GM21737 (cell line): ENCODE results near the gene ANKRD60.

ENCODE experiments used
- ATAC-seq: cut with Tn5 transposase; IDR thresholded peaks from one replicate; pipeline ENCODE4 v1.9.1; 2021; ENCODE audit warnings: mild to moderate bottlenecking, moderate library complexity; ENCODE audit not compliant: unreplicated experiment

Gene ANKRD60

GRCh38 chr20:58245181-58245891 lies 16.9 kb upstream of the ANKRD60 start:
- no peak for ATAC-seq

GRCh38 chr20:58244517-58245030 lies 16.1 kb upstream of the ANKRD60 start:
- no peak for ATAC-seq

GRCh38 chr20:58243653-58244410 lies 15.4 kb upstream of the ANKRD60 start:
- ATAC-seq: no peak

- no peak for ATAC-seq
Measured at GRCh38 chr20:58242824-58243223, 14.4 kb upstream of the ANKRD60 start.

GRCh38 chr20:58241766-58242465 lies 13.5 kb upstream of the ANKRD60 start:
- no peak for ATAC-seq

GRCh38 chr20:58240471-58240870 lies 12.0 kb upstream of the ANKRD60 start:
- no peak for ATAC-seq

- no peak for ATAC-seq
Measured at GRCh38 chr20:58239216-58239615, 10.8 kb upstream of the ANKRD60 start.

- ATAC-seq: no peak
Measured at GRCh38 chr20:58238490-58238889, 10.0 kb upstream of the ANKRD60 start.

GRCh38 chr20:58237318-58238132 lies 9.1 kb upstream of the ANKRD60 start:
- ATAC-seq: no peak

- peak; percentile 79 for ATAC-seq
Measured at GRCh38 chr20:58236612-58237317, 8.3 kb upstream of the ANKRD60 start.

- no peak for ATAC-seq
Measured at GRCh38 chr20:58235010-58235409, 6.6 kb upstream of the ANKRD60 start.

GRCh38 chr20:58233881-58234528 lies 5.6 kb upstream of the ANKRD60 start:
- no peak for ATAC-seq

GRCh38 chr20:58233393-58233792 lies 4.9 kb upstream of the ANKRD60 start:
- no peak for ATAC-seq

- ATAC-seq: no peak
Measured at GRCh38 chr20:58231683-58232082, 3.2 kb upstream of the ANKRD60 start.

GRCh38 chr20:58229198-58229798 lies 845 bp upstream of the ANKRD60 start:
- ATAC-seq: no peak

GRCh38 chr20:58228103-58228483 lies 360 bp downstream of the ANKRD60 start:
- no peak for ATAC-seq

- no peak for ATAC-seq
Measured at GRCh38 chr20:58227391-58228102, 906 bp downstream of the ANKRD60 start.

- ATAC-seq: no peak
Measured at GRCh38 chr20:58225452-58226200, 2.8 kb downstream of the ANKRD60 start.
